Ectodermal cell (in vitro differentiated cells): ENCODE data around the gene PCOLCE2.

Source experiments
- H3K27ac ChIP-seq: 2 replicates; pipeline ENCODE4 v1.7.0; 2013; ENCODE audit warnings: mild to moderate bottlenecking, low read depth, low read length; ENCODE audit not compliant: insufficient read depth, poor library complexity, severe bottlenecking
- H3K27me3 ChIP-seq: 2 replicates; pipeline ENCODE4 v1.7.0; 2013; ENCODE audit warnings: mild to moderate bottlenecking, low read length; ENCODE audit not compliant: insufficient read depth, control insufficient read depth, poor library complexity, severe bottlenecking
- H3K36me3 ChIP-seq: one replicate; pipeline ENCODE4 v1.7.0; 2013; ENCODE audit warnings: low read length; ENCODE audit not compliant: control insufficient read depth, insufficient read depth
- H3K4me1 ChIP-seq: one replicate; pipeline ENCODE4 v1.7.0; 2013; ENCODE audit warnings: low read length; ENCODE audit not compliant: control insufficient read depth, insufficient read depth
- H3K4me3 ChIP-seq: 2 replicates; pipeline ENCODE4 v1.7.0; 2013; ENCODE audit warnings: low read depth, low read length, control low read depth; ENCODE audit not compliant: insufficient read depth
- H3K9me3 ChIP-seq: 2 replicates; pipeline ENCODE4 v1.7.0; 2013; ENCODE audit warnings: mild to moderate bottlenecking, low read length, moderate library complexity; ENCODE audit not compliant: control insufficient read depth
- WGBS, 2 experiments: methylation state at CpG; one replicate each; pipeline ENCODE4 v1.1.7; 2013; ENCODE audit warnings: missing lambda C conversion rate in 2 of 2; 5-methylcytosine and 5-hydroxymethylcytosine counted together

Gene PCOLCE2

DNA sequence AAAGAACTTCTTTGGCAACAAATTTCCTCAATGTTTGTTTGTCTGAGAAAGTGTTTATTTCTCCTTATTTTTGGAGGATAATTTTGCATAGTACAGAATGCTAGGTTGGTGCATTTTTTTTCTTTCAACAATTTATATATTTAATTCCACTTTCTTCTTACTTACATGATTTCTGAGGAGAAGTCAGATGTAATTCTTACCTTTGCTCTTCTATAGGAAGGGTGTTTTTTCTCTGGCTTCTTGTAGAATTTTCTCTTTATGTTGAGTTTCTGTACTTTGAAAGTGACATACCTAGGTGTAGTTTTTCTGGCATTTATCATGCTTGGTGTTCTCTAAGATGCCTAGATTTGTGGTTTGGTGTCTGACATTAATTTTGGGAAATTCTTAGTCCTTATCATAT is 34.8 kb upstream of the PCOLCE2 start:
- Histone ChIP-seq H3K36me3 (no peaks in the 10 kb centered on the region), H3K9me3 (no peaks in the 10 kb centered on the region), H3K4me3 (no peak overlapping the region), H3K27me3 (no peaks in the 10 kb centered on the region), H3K4me1 (no peaks in the 10 kb centered on the region), H3K27ac (no peak overlapping the region)

DNA sequence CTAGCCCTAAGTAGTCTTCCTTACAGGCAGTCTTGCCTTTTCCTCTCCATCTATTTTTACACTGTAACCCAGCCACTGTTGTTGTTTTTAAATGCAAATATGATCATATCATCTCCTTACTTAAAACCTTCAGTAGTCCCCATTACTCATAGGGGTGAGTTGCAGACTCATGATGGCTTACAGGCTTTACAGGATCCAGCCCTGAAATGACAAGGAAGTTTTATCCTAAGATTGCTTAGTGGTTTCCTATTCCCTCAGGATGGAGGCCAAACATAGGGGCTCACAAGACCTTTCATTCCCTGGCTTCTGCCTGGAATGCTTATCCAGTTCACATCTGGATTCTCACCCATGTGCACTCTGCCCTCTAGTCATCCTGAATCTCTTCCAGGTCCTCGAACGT is 27.7 kb upstream of the PCOLCE2 start:
- Histone ChIP-seq H3K9me3 (no peaks in the 10 kb centered on the region), H3K4me1 (no peaks in the 10 kb centered on the region), H3K27me3 (no peaks in the 10 kb centered on the region), H3K27ac (no peak overlapping the region), H3K36me3 (no peaks in the 10 kb centered on the region), H3K4me3 (no peak overlapping the region)
- 89 to 100% methylated on average over 2 of the region's 2 CpGs for WGBS, 2 experiments

DNA sequence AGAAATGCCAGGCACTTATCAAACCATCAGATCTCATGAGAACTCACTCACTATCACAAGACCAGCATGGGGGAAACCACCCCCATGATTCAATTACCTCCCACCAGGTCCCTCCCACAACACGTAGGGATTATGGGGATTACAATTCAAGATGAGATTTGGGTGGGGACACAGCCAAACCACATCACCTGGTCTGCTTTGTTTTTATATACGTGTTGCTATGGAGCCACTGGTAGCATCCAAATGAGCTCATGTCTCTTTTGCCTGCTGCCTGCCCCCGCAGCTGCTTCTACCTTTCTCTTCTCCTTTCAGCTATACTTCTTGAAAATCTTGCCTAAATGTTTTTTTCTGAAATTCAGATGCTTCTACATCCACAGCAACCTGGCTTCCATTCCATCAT is 26.8 kb upstream of the PCOLCE2 start:
- Histone ChIP-seq H3K9me3 (no peaks in the 10 kb centered on the region), H3K4me1 (peaks cover 2% of the 10 kb centered on the region), H3K27me3 (no peaks in the 10 kb centered on the region), H3K36me3 (no peaks in the 10 kb centered on the region), H3K27ac (no peak overlapping the region), H3K4me3 (no peak overlapping the region)
- WGBS, 2 experiments = 82 to 85% methylated on average over 3 of the region's 3 CpGs

DNA sequence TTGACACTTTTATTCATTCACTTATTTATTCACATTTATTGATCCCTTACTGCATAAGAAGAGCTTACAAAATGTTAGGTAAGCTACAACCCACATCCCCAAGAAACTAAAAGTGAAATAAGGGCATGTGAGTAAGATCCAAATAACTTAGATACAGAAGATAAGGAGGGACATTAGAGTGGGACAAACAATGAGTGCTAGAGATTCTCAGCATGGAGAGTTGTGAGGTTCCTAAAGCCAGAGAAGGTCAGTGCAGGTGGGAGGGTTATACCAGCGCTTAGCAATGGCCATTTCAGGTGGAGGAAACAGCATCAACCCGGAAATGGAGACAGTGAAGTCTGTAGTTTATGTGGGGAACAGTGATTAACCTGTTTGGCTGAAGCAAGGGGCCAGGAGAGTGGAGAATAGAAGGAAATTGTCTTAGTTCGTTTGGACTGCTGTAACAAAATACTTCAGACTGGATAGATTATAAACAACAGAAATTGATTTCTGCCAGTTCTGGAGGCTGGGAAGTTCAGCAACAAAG is 25.5 kb upstream of the PCOLCE2 start:
- H3K4me1 ChIP-seq = peaks cover 6% of the 10 kb centered on the region
- no peak overlapping the region for H3K27ac ChIP-seq
- no peaks in the 10 kb centered on the region for H3K36me3 ChIP-seq
- 54% methylated on average over 3 of the region's 3 CpGs for WGBS, 2 experiments
- H3K4me3 ChIP-seq = no peak overlapping the region
- H3K9me3 ChIP-seq = no peaks in the 10 kb centered on the region
- H3K27me3 ChIP-seq = no peaks in the 10 kb centered on the region

DNA sequence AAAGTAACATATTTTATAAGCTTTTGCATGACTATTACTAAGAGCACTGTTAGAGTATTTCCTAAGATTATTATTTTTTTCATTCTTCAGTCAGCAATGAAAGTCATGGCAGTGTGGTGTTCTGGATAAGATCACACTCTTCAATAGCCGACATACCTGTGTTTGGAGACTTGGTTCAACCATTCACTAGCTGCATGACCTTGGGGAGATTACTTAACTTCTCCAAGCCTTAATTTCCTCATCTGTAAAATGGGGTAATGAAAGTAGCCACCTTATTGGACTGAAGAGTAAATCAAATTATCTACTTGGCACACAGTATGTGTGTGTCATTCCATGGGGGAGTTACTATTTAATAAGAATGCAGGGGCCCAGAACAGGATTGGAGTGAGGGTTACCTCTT is 24.5 kb upstream of the PCOLCE2 start:
- 88 to 100% methylated on average over 1 of the region's 1 CpG for WGBS, 2 experiments
- no peaks in the 10 kb centered on the region for H3K27me3 ChIP-seq

DNA sequence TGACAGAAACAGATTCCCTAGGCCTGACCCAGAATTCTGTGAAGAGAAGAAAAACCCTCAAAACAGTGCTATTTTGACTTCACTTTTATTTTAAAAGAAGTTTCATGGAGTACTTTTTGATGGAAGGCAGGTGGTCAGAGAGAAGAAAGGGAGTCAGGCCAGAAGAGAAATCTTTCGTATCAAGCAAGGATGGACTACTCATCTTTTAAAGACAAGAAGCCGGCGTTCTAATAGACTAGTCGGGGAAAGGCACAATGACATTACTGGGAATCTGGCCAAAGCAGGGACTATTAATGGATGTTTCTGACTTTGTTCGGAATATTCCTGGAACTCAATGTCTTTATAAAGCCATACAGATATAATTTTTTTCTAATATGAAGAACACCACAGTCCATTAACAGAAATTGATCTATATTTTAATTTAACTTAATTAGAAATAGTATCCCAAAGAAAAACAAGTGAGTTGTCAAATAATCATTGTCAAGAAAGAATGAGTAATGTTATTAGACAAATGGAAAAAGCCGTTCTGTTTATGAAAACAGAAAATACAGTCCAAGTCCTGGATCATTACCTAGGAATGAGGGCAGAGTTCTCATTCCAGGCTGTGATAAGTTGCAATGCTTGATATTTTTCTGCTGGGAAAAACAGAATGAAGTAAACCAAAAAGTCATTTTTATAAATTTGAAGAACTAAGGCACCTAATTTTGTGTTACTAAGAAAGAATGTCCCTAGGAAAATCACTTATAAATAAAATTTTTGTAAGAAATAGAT is 23.7 kb upstream of the PCOLCE2 start:
- Histone ChIP-seq H3K4me3 (no peak overlapping the region), H3K36me3 (no peaks in the 10 kb centered on the region), H3K9me3 (no peaks in the 10 kb centered on the region), H3K4me1 (peaks cover 6% of the 10 kb centered on the region), H3K27me3 (no peaks in the 10 kb centered on the region), H3K27ac (no peak overlapping the region)
- 98% methylated on average over 5 to 6 of the region's 6 CpGs for WGBS, 2 experiments

More for the DNA sequence above, 24.5 kb upstream of the PCOLCE2 start:
- Histone ChIP-seq H3K4me3 (no peak overlapping the region), H3K27ac (no peak overlapping the region), H3K4me1 (peaks cover 6% of the 10 kb centered on the region), H3K36me3 (no peaks in the 10 kb centered on the region), H3K9me3 (no peaks in the 10 kb centered on the region)

DNA sequence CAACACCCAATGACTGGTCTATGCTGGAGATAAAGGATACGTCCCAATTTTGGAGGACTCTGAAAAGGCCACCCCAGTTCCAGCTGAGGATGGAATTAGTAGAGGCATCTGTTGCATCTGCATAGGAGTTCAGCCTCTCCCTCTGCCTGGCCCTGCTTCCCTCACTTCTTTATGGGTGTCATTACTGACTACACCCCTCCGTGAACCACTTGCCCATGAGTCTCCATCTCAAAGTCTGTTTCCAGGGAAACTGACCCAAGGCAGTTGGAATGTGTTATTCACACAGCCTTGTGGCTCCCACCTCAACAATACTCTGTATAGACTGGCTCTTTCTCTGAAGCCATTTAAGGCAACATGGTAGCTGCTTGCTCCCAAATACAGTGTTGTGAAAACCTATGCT is 21.4 kb upstream of the PCOLCE2 start:
- 79 to 94% methylated on average over 2 of the region's 2 CpGs for WGBS, 2 experiments
- no peak overlapping the region for H3K4me3 ChIP-seq
- H3K4me1 ChIP-seq = peaks cover 6% of the 10 kb centered on the region
- H3K27me3 ChIP-seq = no peaks in the 10 kb centered on the region
- H3K9me3 ChIP-seq = no peaks in the 10 kb centered on the region
- H3K27ac ChIP-seq = no peak overlapping the region
- H3K36me3 ChIP-seq = no peaks in the 10 kb centered on the region

DNA sequence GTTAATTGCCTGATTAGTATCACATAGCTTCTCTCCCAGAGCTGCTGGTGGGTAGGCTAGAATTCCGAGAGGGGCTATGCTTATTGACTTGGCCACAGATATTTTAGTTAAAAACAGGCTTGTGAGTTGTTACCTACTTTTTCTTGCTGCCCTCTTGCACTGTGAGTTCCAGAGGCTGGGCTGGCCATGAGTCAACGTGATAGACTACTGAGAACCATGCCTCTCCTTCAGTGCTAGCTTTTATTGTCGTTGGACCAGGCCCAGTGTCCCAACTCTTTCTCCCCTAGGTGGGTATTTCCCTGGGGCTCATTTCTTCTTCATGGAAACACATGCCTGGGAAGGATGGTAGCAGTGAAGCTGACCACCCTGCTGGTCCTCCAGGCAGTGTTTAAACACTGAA is 20.4 kb upstream of the PCOLCE2 start:
- 90 to 96% methylated on average over 3 of the region's 3 CpGs for WGBS, 2 experiments
- no peak overlapping the region for H3K4me3 ChIP-seq
- no peaks in the 10 kb centered on the region for H3K36me3 ChIP-seq
- no peaks in the 10 kb centered on the region for H3K9me3 ChIP-seq
- H3K4me1 ChIP-seq = peaks cover 6% of the 10 kb centered on the region
- no peak overlapping the region for H3K27ac ChIP-seq
- H3K27me3 ChIP-seq = no peaks in the 10 kb centered on the region

DNA sequence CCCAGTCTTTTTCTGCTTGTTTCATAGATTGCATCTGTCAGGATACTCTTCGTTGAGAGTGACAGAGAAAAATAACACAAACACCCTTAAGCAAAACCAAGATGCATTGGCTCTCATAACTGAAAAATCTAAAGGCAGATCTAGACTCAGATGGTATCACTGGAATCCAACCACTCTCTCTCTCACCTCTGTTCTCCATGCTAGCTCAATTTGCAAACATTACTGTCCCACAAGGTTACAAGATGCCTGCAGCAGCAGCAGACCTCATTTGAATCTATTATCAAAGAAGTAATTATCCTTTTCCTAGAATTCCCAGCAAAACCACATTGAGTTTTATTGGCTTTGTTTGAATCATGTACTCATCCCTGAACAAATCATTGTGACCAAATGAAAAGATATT is 19.1 kb upstream of the PCOLCE2 start:
- WGBS, 2 experiments = 88 to 96% methylated on average over 1 of the region's 1 CpG

DNA sequence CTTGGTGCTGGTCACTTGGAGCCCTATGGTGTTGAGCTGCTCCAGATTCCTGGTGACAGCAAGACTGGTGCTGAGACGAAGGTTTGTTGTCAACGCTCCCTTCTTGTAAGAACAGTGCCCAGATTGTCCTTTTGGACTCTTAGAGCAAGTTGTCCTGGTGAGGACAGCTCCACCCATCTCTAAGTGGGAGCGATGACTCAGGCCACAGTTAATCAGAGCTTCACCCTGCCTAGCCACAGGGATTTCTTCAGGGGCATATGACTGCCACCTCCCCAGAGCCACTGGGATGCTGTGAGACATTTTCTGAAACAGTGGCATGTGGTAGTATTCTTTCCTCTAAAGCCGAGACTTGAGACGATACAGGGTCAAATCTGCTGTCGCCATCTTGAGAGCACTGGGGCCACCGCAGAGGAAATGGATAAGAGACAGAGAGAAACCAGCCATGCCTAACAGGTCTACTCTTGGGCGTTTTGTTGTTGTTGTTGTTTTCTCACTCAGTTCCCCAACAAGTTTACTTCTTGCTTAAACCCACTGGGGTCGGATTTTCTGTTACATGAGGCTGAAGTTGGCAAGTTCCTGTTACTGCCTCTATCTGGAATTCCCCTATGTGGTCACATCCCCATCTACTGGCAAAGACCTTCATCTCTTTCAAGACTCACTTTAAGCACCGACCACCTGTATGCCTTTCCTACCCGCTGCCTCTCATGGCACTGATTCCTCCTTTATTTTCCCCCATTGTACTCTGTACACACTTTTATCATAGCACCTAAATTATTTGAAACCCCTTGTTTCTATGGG is 16.0 kb upstream of the PCOLCE2 start:
- no peaks in the 10 kb centered on the region for H3K4me1 ChIP-seq
- 81 to 82% methylated on average over 11 of the region's 11 CpGs for WGBS, 2 experiments

More for the DNA sequence above, 19.1 kb upstream of the PCOLCE2 start:
- no peaks in the 10 kb centered on the region for H3K36me3 ChIP-seq
- no peaks in the 10 kb centered on the region for H3K27me3 ChIP-seq
- peaks cover 6% of the 10 kb centered on the region for H3K4me1 ChIP-seq
- H3K9me3 ChIP-seq = no peaks in the 10 kb centered on the region
- no peak overlapping the region for H3K27ac ChIP-seq
- no peak overlapping the region for H3K4me3 ChIP-seq

More for the DNA sequence above, 16.0 kb upstream of the PCOLCE2 start:
- no peaks in the 10 kb centered on the region for H3K36me3 ChIP-seq
- H3K9me3 ChIP-seq = no peaks in the 10 kb centered on the region
- no peak overlapping the region for H3K4me3 ChIP-seq
- H3K27ac ChIP-seq = no peak overlapping the region
- H3K27me3 ChIP-seq = no peaks in the 10 kb centered on the region
